ENCODE results near the gene SEMA5B.

The SEMA5B gene

GRCh38 chr3:123058505-123058904, 30.9 kb upstream of the SEMA5B start:
- DNase-seq = no peak

- DNase-seq = no peak
Observed at GRCh38 chr3:123055352-123055751, 27.8 kb upstream of the SEMA5B start.

GRCh38 chr3:123054931-123055330, 27.4 kb upstream of the SEMA5B start:
- DNase-seq = peak in 4 of 6 experiments; percentile 3 to 90 (median 78)

GRCh38 chr3:123054109-123054778, 26.7 kb upstream of the SEMA5B start:
- DNase-seq = no peak

- no peak for DNase-seq
Observed at GRCh38 chr3:123053107-123053506, 25.5 kb upstream of the SEMA5B start.

- no peak for DNase-seq
Observed at GRCh38 chr3:123050666-123051065, 23.1 kb upstream of the SEMA5B start.

GRCh38 chr3:123048480-123049237, 21.1 kb upstream of the SEMA5B start:
- no peak for DNase-seq

GRCh38 chr3:123047062-123047319, 19.4 kb upstream of the SEMA5B start:
- DNase-seq = no peak

- no peak for DNase-seq
Observed at GRCh38 chr3:123046262-123047061, 18.9 kb upstream of the SEMA5B start.

GRCh38 chr3:123044981-123045763, 17.6 kb upstream of the SEMA5B start:
- DNase-seq = no peak

- DNase-seq = no peak
Observed at GRCh38 chr3:123042413-123042812, 14.8 kb upstream of the SEMA5B start.

- no peak for DNase-seq
Observed at GRCh38 chr3:123039178-123039577, 11.6 kb upstream of the SEMA5B start.

- no peak for DNase-seq
Observed at GRCh38 chr3:123038751-123039150, 11.2 kb upstream of the SEMA5B start.

- DNase-seq = no peak
Observed at GRCh38 chr3:123037015-123037375, 9.4 kb upstream of the SEMA5B start.

GRCh38 chr3:123036352-123037014, 8.9 kb upstream of the SEMA5B start:
- no peak for DNase-seq

GRCh38 chr3:123034996-123035395, 7.4 kb upstream of the SEMA5B start:
- DNase-seq = no peak

- no peak for DNase-seq
Observed at GRCh38 chr3:123034120-123034519, 6.6 kb upstream of the SEMA5B start.

- DNase-seq = no peak
Observed at GRCh38 chr3:123032057-123032456, 4.5 kb upstream of the SEMA5B start.

GRCh38 chr3:123031051-123031450, 3.5 kb upstream of the SEMA5B start:
- DNase-seq = no peak

- DNase-seq = peak in 2 of 6 experiments; percentile 1 to 55
Observed at GRCh38 chr3:123028233-123028828, 768 bp upstream of the SEMA5B start.

- DNase-seq = no peak
Observed at GRCh38 chr3:123026565-123027291, 835 bp downstream of the SEMA5B start.

All from stimulated activated naive CD4-positive, alpha-beta T cell (primary cell).